ENCODE data around the gene MRC2. TPM values are rescaled to one million over a fixed set of nuclear protein-coding genes. Genes with fewer than 3 reads are reported as not detected.
A peak's percentile ranks its signal among the peaks of the same experiment; 100 is the strongest.

The MRC2 gene
- total and polyA plus RNA-seq, 2 of the 13 experiments (the other 11 are each of a cell fraction or from before 2014, with no cell fraction given), result not detected

DNA sequence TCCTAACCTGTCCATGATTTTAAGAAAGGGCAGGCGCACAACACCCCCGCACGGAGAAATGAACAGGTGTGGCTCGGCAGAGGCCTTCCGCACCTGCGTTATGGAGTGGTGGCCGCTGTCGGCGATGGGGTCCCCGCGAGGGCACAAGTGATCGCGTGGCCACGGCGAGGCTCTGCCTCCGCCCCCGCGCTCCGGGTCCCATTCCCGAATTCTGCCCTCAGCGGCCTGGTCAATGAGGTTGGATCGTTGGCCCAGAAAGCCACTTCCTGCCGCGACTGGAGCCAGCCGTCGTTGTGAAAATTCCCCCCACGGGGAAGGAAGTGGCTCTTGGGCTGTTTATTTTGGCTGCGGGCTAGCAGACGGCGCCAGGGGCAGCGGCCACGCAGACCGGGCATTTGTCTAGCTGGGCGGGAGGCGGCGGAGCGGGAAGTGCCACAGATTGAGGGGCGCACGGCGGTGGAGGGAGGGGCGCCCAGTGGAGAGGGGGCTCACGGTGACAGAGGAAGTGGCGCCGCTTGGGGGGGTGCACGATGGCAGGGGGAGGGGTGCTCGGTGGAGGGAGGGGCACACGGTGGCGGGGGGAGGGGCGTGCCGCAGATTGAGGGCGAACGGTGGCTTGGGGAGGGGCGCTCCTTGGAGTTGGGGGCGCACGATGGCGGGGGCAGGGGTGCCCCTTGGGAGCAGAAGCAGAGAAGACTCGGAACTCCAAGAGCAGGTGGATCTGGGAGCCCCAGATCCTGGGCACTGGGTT, 25.0 kb downstream of the MRC2 start (continued):
- TF ChIP-seq, protein P1, sequence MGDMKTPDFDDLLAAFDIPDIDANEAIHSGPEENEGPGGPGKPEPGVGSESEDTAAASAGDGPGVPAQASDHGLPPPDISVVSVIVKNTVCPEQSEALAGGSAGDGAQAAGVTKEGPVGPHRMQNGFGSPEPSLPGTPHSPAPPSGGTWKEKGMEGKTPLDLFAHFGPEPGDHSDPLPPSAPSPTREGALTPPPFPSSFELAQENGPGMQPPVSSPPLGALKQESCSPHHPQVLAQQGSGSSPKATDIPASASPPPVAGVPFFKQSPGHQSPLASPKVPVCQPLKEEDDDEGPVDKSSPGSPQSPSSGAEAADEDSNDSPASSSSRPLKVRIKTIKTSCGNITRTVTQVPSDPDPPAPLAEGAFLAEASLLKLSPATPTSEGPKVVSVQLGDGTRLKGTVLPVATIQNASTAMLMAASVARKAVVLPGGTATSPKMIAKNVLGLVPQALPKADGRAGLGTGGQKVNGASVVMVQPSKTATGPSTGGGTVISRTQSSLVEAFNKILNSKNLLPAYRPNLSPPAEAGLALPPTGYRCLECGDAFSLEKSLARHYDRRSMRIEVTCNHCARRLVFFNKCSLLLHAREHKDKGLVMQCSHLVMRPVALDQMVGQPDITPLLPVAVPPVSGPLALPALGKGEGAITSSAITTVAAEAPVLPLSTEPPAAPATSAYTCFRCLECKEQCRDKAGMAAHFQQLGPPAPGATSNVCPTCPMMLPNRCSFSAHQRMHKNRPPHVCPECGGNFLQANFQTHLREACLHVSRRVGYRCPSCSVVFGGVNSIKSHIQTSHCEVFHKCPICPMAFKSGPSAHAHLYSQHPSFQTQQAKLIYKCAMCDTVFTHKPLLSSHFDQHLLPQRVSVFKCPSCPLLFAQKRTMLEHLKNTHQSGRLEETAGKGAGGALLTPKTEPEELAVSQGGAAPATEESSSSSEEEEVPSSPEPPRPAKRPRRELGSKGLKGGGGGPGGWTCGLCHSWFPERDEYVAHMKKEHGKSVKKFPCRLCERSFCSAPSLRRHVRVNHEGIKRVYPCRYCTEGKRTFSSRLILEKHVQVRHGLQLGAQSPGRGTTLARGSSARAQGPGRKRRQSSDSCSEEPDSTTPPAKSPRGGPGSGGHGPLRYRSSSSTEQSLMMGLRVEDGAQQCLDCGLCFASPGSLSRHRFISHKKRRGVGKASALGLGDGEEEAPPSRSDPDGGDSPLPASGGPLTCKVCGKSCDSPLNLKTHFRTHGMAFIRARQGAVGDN (CRISPR knock-in tag; IDR thresholded peaks at IDR 0.05), result peak; percentile 45
- TF ChIP-seq ZNF749 (CRISPR knock-in tag; IDR thresholded peaks at IDR 0.05; ENCODE audit: borderline replicate concordance) (no peak), SALL1 (CRISPR knock-in tag; IDR thresholded peaks at IDR 0.05) (peak; percentile 1; the same call in 1 of the 2 replicates), CAMTA2 (CRISPR knock-in tag; IDR thresholded peaks at IDR 0.05; ENCODE audit: borderline replicate concordance) (no peak), ONECUT2 (CRISPR knock-in tag; IDR thresholded peaks at IDR 0.05) (no peak), MXI1 (IDR thresholded peaks at IDR 0.05; ENCODE audit: borderline replicate concordance, low read depth, low read length) (no peak)
- TF ChIP-seq, protein P2, sequence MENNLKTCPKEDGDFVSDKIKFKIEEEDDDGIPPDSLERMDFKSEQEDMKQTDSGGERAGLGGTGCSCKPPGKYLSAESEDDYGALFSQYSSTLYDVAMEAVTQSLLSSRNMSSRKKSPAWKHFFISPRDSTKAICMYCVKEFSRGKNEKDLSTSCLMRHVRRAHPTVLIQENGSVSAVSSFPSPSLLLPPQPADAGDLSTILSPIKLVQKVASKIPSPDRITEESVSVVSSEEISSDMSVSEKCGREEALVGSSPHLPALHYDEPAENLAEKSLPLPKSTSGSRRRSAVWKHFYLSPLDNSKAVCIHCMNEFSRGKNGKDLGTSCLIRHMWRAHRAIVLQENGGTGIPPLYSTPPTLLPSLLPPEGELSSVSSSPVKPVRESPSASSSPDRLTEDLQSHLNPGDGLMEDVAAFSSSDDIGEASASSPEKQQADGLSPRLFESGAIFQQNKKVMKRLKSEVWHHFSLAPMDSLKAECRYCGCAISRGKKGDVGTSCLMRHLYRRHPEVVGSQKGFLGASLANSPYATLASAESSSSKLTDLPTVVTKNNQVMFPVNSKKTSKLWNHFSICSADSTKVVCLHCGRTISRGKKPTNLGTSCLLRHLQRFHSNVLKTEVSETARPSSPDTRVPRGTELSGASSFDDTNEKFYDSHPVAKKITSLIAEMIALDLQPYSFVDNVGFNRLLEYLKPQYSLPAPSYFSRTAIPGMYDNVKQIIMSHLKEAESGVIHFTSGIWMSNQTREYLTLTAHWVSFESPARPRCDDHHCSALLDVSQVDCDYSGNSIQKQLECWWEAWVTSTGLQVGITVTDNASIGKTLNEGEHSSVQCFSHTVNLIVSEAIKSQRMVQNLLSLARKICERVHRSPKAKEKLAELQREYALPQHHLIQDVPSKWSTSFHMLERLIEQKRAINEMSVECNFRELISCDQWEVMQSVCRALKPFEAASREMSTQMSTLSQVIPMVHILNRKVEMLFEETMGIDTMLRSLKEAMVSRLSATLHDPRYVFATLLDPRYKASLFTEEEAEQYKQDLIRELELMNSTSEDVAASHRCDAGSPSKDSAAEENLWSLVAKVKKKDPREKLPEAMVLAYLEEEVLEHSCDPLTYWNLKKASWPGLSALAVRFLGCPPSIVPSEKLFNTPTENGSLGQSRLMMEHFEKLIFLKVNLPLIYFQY (CRISPR knock-in tag; IDR thresholded peaks at IDR 0.05; ENCODE audit: borderline replicate concordance), result no peak
- TF ChIP-seq, protein P3, sequence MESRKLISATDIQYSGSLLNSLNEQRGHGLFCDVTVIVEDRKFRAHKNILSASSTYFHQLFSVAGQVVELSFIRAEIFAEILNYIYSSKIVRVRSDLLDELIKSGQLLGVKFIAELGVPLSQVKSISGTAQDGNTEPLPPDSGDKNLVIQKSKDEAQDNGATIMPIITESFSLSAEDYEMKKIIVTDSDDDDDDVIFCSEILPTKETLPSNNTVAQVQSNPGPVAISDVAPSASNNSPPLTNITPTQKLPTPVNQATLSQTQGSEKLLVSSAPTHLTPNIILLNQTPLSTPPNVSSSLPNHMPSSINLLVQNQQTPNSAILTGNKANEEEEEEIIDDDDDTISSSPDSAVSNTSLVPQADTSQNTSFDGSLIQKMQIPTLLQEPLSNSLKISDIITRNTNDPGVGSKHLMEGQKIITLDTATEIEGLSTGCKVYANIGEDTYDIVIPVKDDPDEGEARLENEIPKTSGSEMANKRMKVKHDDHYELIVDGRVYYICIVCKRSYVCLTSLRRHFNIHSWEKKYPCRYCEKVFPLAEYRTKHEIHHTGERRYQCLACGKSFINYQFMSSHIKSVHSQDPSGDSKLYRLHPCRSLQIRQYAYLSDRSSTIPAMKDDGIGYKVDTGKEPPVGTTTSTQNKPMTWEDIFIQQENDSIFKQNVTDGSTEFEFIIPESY (CRISPR knock-in tag; IDR thresholded peaks at IDR 0.05), result peak; percentile 35; the same call in 1 of the 2 replicates

All from HepG2 (cell line).